Gastrocnemius medialis (tissue), 4 donors: ENCODE results near the gene NOC4L.

Source experiments
- POLR2A ChIP-seq, 2 donors: fragments of 450-650 bp; IDR thresholded peaks; one replicate each; pipeline ENCODE4 v1.6.1; 2017; ENCODE audit warnings: antibody characterized with exemption in 2 of 2, mild to moderate bottlenecking in 2 of 2, moderate library complexity in 2 of 2
- TF ChIP-seq, protein P1 (sequence below), 5 experiments: fragments of 450-650 bp in 3 of 5; fragments of 200-600 bp in 2 of 5; sonication (generic) in 2 of 5; IDR thresholded peaks in 4 of 5; conservative IDR thresholded peaks in 1 of 5; 1 replicate in 4 of 5; 2 replicates in 1 of 5; pipeline ENCODE4 v1.5.1; 2016 to 2019; ENCODE audit warnings: antibody characterized with exemption in 5 of 5, mild to moderate bottlenecking in 3 of 5, moderate library complexity in 3 of 5

DNA sequence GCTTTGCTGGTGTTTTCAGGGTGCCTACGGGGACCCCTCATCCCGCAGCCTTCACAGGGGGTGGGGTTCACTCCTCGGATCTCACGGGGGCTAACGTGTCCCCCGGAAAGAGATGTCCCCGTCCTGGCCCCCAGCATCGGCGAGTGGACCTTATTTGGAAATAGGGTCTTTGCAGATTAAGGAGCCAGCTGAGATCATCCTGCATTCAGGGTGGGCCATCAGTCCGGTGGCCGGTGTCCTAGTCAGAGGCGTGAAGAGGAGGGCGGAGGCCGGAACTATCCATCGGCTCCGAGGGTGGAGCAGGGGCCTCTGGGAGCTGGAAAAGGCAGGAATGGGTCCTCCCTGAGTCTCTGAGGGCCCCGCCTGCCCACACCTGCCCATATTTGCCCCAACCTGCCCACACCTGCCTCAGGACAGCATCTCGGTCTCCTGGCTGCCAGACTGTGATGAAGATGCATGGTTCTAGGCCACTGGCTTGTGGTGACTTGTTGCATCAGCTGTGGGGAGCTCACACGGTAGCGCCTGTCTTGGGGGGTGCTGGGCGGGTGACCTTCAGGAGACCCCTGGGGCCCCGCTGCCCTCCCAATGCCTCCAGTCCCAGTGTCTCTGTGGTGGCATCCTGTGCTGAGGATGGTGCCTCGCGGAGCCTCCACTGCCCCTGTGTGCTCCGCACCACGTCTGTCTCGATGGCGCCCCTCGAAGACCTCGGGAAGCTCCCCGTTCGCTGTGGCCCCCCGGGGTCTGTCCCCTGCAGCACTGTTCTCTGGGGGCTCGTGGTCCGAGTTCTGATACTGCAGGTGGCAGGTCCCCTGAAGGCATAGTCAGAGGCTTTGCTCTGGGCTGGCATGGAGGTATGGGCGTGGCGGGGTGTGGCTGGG lies 14.7 kb downstream of the NOC4L start:
- TF ChIP-seq, protein P1, sequence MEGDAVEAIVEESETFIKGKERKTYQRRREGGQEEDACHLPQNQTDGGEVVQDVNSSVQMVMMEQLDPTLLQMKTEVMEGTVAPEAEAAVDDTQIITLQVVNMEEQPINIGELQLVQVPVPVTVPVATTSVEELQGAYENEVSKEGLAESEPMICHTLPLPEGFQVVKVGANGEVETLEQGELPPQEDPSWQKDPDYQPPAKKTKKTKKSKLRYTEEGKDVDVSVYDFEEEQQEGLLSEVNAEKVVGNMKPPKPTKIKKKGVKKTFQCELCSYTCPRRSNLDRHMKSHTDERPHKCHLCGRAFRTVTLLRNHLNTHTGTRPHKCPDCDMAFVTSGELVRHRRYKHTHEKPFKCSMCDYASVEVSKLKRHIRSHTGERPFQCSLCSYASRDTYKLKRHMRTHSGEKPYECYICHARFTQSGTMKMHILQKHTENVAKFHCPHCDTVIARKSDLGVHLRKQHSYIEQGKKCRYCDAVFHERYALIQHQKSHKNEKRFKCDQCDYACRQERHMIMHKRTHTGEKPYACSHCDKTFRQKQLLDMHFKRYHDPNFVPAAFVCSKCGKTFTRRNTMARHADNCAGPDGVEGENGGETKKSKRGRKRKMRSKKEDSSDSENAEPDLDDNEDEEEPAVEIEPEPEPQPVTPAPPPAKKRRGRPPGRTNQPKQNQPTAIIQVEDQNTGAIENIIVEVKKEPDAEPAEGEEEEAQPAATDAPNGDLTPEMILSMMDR (IDR thresholded peaks at IDR 0.05 in 4 of 5, conservative IDR thresholded peaks at IDR 0.05 in 1 of 5): no peak
- no peak for TF ChIP-seq POLR2A (IDR thresholded peaks at IDR 0.05)
